ENCODE measurements around the gene ZNF565.
"Not testable (repeated sequence)": the region's sequence is repeated elsewhere in the genome, so short reads cannot be mapped to it uniquely, and the experiment has no call there.

ZNF565 gene

GRCh38 chr19:36214386-36215275 lies at the start of gene ZNF565, which contains the start of gene ZNF146:
TSS of gene ZNF565 (minus strand) at chr19:36214665. CDS start at chr19:36201985, 12,680 bp downstream.
TSS of gene ZNF146 (plus strand) at chr19:36215106. CDS start at chr19:36236441, 21,335 bp downstream.
- peak; percentile 99 for DNase-seq

GRCh38 chr19:36259211-36259610 lies 44.7 kb upstream of the ZNF565 start:
- no peak for DNase-seq

GRCh38 chr19:36258028-36258875 lies 43.8 kb upstream of the ZNF565 start:
- DNase-seq: no peak

- DNase-seq: no peak
Measured at GRCh38 chr19:36257520-36257876, 43.0 kb upstream of the ZNF565 start.

- DNase-seq: no peak
Measured at GRCh38 chr19:36256853-36257519, 42.5 kb upstream of the ZNF565 start.

GRCh38 chr19:36256064-36256463 lies 41.6 kb upstream of the ZNF565 start:
- no peak for DNase-seq

- DNase-seq: no peak
Measured at GRCh38 chr19:36255316-36255715, 40.9 kb upstream of the ZNF565 start.

GRCh38 chr19:36254848-36255247 lies 40.4 kb upstream of the ZNF565 start:
- DNase-seq: no peak

GRCh38 chr19:36252047-36252446 lies 37.6 kb upstream of the ZNF565 start:
- no peak for DNase-seq

GRCh38 chr19:36246006-36246481 lies 31.6 kb upstream of the ZNF565 start:
- no peak for DNase-seq

GRCh38 chr19:36245210-36246005 lies 30.9 kb upstream of the ZNF565 start:
- DNase-seq: no peak

- no peak for DNase-seq
Measured at GRCh38 chr19:36244066-36244465, 29.6 kb upstream of the ZNF565 start.

GRCh38 chr19:36236946-36237310 lies 22.5 kb upstream of the ZNF565 start:
- no peak for DNase-seq

- DNase-seq: no peak
Measured at GRCh38 chr19:36236304-36236945, 22.0 kb upstream of the ZNF565 start.

- not testable (repeated sequence) for DNase-seq
Measured at GRCh38 chr19:36233626-36234025, 19.2 kb upstream of the ZNF565 start.

- DNase-seq: no peak
Measured at GRCh38 chr19:36225219-36225892, 10.9 kb upstream of the ZNF565 start.

GRCh38 chr19:36222503-36222902 lies 8.0 kb upstream of the ZNF565 start:
- DNase-seq: no peak

- no peak for DNase-seq
Measured at GRCh38 chr19:36221474-36221873, 7.0 kb upstream of the ZNF565 start.

- DNase-seq: peak; percentile 5
Measured at GRCh38 chr19:36215276-36216123, 1.0 kb upstream of the ZNF565 start.

GRCh38 chr19:36212895-36213294 lies 1.6 kb downstream of the ZNF565 start:
- DNase-seq: no peak

Measured in NCI-H2029 (cell line).